ENCODE measurements around the gene TNFAIP3.

The TNFAIP3 gene

DNA sequence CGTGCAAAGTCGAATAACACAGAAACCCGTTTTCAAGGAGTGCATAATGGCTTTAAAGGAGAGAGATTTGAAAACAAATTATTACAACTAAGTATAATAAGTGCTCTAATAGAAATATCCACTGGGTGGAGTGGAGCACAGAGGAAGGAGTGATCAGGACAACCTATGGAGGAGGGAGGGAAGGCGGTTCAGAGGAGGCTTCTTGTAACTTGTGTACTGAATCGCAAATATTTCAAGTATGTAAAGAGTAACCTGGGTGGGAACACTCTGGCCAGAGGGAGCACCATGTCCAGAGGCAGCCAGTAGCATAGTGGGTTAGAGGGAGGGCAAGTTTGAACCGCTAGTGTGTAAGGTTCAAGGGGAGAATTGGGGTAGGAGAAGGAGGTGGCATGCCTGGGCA is 21.6 kb upstream of the TNFAIP3 start:
- no peak for FAIRE-seq

DNA sequence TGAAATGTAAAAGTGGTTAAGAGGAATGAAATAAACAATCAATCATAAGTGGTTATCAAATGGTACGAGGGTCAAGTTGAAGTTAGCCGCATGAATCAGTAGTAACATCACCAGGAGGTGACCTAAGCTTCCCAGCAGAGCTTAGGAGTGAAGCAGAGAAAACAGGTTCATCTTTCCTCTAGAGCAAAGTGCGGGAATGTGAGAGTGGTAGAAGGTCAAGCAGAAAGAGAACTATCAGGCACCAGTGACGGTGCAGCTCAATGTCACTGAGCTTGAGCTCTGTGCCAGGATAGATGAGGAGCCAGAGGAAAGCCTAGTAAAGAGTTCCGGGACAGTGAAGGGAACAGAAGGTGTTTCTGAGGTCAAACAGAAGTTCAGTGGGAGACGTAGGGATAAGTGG is 20.8 kb upstream of the TNFAIP3 start:
- no peak for FAIRE-seq

DNA sequence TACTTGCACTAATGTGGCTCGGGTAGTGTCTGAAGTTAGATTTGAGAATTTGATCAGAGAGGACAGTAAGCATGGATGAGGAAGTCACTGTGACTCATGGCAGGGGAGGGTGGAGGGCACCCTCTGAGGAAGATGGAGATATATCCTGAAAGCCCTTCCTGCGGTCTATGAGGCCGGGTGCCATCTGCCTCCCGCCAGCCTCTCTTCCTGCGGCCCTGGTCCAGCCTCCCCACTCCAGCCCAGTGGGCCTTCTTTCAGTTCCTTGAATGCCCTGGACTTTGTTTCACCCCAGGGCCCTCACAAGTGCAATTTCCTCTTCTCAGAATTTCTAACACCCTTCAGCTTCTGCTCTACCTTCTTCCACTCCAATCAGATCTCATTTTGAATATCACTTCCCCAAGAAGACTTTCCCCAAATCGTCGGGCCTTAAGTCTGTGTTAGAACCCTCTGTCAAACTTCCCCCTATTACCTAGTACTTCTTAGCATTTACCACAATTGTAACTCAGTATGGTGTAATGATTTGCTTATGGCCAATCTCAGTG is 20.2 kb upstream of the TNFAIP3 start:
- FAIRE-seq: no peak

DNA sequence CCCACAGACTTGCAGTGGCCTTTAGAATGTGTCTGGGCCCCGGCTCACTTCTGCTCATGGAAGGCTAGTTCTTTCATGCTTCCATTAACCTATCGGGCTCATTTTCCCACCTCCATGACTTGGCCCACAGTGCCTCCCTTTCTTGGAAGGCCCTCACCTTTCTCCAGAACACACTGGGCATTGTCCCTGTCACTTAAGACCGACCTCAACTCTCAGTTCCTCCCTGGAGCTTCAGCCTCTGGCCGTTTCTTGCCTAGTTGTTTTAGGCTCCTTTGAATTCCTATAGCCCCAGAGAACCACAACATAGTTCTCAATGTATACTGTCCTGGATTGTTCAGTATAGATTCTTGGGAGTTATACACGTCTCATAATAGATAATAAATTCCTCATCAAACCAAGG is 19.3 kb upstream of the TNFAIP3 start:
- no peak for FAIRE-seq

DNA sequence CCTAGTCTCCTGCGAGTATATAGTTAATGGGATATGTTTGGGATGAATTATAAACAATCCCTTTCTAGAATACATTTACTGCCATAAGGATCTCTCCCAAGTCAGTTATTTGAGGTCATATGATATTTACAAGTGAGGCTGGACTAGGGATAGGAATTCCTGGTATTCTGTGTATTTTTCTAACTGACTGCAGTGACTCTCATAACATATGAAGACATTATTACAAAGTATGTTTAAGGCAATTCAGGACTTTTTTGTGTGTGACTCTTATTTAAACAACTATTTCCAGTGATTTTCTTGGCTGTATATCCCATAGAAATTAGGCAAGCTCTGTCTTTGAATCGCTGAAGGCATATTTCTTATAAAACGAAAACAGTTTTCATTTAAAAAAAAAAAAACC is 18.4 kb upstream of the TNFAIP3 start:
- FAIRE-seq: no peak

DNA sequence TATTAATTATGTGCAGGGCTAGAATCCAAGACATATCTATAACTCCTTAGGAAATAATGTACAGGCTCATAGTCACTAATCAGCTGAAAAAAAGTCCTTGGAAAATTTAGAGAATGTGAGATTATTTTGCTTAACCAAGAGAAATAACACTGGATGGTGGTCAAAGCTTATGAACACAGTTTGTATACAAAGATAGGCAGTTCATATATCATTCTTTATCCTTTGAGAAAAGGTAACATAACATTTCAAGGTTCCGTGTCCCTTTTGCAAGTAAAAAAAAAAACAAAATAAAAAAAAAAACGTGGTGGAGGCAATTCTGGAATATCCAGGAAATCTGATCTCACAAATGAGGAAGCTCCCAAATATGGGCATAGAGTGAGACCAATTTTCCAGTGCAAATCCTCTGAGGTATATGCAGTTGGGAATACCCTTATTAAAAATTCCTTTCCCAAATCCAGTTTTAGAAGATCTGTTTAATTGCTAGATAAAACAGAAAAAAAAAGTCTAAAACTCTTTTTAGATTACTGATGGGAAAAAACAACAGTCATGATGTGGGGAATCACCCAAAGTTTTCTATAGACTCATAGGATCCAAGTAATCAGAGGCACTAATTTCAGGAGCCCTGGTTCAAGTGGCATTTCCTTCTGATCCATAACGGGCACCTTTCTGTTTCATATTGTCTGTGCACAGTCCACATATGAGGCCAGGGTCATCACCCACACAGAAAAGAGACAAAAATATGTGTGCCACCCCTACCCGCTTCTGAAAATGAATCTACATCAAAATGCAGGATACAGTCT is 17.7 kb upstream of the TNFAIP3 start:
- FAIRE-seq: no peak

DNA sequence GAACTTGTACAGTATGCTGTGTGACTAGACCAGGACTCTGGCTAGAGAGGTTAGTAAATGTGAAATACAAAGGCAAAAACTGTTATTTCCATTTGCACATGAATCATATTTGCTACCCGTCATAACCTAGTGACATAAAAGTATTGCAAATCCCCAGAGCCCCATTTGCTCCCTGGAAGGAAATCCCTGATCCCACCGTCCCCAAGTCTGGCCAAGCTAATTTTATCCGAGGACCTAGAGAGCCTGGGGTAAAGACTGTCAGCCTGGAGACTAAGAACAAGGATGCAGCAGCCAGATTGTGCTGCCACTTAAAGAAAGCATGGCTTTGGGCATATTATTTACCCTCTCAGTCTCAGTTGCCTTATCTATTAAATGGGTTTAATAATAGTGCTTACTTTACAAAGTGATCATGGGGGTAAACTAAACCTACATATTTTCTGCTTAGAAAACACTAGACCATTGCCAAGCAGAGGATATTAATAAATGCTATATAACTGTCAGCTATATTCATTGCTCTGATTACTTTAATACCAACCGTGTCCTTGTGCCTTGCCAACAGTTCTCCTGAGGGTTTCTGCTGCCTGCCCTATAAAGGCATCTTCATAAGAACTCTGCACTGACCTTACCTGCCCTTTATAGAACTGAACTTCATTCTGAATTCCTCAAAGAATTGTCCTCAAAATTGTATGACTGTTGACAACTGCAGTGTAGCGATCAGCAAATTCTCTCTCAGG is 16.9 kb upstream of the TNFAIP3 start:
- no peak for FAIRE-seq

DNA sequence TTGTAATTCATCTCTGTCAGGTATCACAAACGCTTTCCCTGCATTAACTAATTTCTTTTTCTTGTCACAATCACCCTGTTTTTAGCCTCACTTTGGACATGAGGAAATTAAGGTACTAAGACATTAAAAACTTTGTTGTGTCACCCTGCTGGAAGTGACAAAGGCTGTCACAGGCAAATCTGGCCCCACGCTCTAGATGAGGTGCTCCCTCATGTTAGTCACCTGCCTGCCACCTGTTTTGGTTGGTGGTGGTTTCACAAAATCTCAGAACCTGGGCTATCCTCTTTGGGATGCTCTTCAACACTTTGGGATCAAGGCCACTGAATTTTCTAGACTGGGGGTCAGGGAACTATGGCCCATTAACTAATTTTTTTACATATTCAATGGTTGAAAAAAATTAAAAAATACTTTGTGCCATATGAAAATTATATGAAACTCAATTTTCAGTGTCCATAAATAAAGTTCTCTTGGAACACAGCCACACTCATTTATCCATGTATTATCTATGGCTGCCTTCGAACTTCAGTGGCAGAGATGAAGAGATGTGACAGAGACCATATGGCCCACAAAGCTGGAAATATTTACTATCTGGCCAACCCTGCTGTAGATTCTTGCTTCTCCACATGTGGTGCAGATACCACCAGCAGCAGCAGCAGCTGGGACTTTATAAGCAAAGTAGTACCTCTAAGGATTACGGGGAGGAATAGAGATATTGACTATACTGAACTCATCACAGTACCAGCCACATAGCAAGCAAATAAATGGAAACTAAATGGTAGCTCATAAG is 16.1 kb upstream of the TNFAIP3 start:
- no peak for FAIRE-seq

DNA sequence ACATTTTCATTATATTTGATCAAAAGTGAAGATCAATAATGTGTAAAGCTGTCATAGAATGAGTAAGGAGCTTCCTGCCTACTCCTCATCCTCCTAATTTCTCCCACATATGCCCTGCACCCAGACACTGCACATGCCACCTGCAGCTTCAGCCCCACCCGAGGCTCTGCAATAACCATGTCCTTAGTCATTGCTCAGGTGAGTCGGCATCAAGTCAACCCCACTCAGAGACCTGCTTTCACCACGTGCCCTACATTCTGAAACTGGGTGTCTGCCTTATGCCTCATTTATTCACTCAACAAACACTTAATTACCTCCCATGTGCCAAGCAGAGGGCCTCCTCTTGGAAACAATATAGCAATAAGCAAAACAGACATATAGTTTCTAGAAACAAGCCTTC is 15.4 kb upstream of the TNFAIP3 start:
- FAIRE-seq: no peak

DNA sequence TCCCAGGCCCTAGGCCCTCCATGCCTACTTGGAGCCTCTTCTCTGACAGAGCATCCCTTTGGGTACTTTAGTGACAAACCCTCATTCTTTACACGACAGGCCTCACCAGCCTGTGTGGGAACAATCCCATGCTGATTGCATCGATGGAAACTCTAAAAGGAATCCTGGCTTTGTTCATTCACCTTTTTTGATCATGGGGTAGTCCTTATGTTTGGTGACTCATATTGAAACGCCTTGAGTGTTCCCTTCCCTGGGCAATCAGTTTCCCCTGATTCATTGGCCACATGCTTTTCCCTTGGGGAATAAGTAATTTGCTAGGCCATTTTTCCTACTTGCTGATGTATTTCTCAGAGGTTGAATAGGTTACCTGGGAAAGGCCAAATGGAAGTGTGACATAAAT is 14.7 kb upstream of the TNFAIP3 start:
- FAIRE-seq: no peak

DNA sequence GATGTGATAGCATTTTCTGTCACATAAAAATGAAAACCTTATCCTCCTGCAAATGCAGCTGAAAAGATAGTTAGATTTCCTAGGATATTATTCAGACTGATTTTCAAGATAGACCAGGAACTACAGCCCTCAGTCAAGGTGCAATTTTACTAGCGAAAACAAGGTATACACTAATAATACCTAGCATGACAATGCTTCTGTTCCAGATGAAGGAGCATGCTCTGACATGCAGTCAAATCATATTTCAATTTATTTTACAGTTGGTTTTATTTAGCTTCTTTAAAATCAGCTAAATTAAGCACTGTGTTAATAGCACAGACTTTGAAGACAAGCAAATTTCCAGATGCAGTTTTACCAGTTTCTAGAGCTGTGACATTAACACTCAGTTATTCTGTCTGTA is 14.2 kb upstream of the TNFAIP3 start:
- FAIRE-seq: no peak

DNA sequence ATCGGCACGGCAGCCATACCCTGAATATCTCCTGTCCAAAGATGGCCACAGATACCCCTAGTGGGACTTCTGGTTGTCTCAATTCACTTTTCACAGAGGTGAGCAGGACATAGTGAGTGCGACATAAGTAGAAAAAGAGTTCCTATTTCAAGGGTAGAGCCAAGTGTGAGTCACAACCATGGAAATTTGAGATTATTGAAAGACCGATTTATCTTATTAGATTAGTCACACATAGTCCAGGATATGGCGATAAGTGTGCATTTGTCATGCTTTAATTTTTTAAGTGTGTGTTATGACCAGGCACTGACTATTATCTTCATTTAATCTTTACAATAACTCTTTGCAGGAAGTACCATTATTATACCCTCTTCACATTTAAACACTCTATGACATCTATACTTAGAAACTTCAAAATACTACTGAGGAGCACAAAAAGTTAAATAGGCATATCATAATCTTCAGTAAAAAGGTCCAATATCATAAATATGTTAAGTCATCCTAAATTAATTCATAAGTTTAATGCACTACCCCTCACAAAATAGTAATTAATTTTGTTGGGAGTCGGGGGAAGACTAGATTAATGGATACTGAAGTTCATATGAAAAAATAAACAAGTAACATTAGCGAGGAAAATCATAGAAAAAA is 13.4 kb upstream of the TNFAIP3 start:
- no peak for FAIRE-seq

DNA sequence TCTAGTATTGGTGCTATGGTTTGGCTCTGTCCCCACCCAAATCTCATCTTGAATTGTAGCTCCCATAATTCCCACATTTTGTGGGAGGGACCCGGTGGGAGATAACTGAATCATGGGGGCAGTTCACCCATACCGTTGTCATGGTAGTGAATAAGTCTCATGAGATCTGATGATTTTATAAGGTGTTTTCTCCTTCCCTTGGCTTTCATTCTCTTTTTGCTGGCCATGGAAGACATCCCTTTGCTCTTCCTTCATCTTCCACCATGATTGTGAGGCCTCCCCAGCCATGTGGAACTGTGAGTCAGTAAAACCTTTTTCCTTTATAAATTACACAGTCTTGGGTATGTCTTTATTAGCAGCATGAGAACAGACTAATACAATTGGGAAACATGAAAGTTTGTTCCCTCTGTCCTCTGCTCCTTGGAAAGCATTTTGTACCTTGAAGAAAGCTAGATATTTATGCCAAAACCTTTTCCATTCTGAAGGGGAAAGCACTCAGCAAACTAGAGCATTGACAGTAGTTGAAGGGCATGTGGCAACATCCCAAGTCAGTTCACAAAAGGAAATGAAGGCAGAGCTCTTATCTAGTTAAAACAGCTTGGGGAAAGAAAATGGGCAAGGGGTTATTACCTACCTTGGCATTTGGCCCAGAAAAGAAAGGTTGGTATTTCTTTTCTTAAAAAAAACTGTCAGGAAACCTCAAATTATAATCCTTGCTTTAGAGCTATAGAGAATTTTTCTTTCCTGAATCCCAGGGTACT is 10.7 kb upstream of the TNFAIP3 start:
- no peak for FAIRE-seq

DNA sequence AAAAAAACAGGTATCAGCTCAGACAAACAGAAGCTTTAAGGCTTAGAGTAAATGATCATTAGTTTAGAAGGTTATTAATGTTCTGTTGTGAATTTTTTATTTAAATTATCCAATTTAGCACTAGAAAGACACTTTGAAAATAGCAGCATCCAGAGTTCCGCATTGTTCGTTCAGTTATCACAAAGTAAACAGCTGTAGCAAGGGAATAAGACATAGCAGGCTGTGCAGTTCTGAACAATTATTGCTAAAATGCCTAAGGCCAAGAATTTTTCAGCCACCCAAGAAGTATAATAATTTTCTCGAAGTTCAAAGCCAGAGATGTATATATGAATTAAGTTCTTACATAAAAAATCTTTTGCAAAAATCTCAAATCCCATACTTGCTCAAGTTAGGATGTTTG is 8.0 kb upstream of the TNFAIP3 start:
- no peak for FAIRE-seq

DNA sequence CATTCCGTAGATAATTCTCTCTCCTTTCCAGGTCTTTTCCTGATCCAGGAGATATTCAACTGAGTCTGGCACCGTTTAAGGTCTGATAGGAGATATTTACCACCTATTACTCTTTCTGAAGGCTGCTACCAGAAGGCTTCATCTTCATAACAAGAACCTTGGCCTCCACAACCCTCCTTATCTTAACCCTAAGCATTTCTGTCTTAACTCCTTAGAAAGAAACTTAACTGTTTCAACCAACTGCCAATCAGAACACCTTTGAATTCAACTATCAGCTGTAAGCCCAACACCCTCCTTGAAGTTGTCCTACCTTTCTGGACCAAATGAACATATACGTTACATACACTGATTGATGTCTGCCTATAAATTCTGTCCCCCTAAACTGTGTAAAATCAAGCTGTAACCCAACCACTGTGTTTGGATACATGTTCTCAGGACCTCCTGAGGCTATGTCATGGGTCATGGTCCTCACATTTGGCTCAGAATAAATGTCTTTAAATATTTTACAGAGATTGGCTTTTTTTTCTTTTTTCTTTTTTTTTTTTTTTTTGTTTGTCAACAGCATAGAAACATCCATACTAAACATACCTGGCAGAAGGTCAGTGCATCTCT is 6.6 kb upstream of the TNFAIP3 start:
- no peak for FAIRE-seq

DNA sequence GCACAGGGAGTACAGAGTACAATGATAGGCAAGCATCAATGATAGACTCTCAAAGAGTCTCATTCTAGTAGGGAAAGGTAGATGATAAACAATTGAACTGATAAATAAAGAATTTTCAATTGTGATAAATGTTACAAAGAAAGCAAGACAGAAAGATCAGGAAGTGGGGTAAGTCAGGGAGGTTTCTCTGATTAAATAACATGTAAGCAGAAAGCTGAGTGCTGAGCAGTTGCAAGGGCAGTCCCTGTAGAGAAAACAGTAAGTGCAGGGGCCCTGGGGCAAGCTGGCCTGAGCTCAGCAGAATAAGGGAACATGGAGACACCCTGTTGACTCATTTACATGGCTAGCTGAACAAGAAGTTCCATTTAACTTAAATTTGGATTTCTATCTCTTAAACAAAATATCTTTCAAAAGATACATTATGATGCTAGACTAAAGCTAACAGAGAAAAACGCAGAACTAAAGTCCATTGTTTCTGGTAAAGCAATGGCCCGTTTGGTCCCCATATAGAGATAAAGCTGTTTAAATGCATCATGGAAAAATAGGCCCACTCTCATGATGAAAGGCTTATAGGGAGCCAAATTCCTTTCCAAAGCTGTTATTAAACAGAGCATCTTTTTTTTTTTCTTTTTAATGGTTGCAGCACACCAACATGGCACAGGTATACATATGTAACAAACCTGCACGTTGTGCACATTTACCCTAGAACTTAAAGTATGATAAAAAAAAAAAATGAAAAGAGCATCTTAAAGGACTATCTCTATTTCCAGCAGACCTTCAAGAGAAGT is 5.3 kb upstream of the TNFAIP3 start:
- no peak for FAIRE-seq

DNA sequence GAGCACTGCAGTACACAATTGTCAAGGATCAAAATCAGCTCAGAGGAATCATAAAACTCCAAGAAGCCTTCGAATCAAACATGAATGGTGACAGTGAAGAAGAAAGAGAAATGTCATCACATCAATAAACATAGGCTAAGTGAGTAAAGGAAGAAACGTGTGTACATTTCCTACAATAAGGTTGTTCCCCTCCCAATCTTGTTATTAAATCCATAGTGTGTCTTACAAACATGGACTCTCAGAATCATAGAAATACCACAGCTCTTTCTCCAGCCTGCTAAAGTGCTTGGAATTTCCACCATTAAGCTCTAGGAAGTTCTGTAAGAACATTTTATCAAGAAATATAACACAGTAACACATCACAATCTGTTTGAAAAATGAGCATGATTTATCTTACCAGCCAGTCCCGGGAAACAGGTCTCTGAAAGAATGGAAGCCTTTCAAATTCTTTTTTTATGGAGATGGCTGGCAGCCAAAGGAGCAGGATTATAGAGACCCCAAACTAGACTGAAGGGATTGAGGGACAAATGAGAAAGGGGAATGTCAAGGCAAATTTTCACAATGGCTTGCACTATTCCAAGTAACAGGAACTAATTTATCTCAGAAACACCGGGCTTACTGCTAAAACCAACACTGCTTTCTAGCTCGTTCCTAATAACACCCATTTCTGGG is 4.5 kb upstream of the TNFAIP3 start:
- no peak for FAIRE-seq

DNA sequence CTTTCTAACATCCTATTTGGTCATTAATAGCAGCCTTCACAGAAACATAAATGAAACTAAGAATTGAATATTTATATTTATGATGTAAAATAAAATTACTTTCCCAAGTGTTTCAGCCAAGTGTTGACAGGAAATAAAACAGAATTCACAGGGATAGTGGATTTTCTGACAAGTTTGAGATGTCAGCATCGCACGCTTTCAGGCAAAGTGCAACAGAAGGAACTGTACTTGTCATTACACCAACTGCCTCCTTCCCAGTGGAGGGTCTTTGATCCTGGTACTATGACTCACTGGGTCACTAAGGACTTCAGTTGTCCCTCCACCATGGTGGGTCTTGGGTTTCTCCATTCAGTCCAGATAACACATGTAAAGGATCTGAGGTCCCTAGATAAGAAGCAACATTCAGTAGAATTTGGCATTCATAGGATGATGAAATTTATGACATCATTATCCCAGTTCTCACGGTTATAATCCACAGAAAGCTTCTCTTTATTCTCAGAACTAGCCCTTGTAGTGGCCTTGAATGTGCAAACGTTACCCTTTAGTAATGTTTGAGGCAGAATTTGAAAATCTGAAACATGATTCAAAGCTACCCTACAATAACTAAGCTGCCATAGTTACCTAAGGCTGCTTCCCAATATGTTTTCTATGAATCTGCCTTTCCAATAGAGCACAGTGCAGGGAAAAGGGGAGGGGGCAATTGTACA is 3.8 kb upstream of the TNFAIP3 start:
- no peak for FAIRE-seq

DNA sequence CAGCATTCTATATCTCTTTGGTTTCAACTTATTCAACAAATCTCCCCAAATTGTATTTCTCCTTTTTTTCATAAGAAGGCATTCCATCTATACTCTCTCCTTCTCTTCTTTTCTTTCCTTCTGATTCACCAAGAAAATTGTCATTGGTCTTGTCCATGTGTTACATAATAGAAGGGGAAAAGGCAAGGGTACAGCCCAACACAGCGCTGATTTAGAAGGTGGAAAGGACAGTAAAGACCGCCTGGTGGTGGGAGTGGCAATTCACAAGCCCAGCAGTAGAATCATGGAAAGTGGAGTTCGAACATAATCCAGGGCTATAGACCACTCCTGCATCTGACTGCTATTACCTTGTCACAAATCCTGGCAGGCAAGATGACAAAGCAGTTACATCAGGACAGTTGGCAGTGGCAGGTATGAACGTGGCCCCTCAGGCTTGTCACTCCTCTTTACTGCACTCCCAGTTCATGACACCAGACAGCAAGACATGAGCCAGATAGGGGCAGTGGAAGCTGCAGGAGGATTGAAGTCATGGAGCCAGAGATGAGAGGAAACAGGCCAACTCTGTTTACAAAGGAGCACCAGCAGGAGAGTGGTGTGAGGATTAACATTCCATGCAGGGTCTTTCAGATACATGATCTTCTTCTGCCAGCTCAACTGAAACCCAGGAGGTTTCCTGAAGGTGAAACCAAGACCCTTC is 2.1 kb upstream of the TNFAIP3 start:
- no peak for FAIRE-seq

Data from colon (tissue), 2 donors.